NCI-H345 treated with DMSO at 0.1 percent for 48 hours (cell line): ENCODE measurements around the gene RPL11.
"Not testable (repeated sequence)": the region's sequence is repeated elsewhere in the genome, so short reads cannot be mapped to it uniquely, and the experiment has no call there.

Experiments
- DNase-seq: peaks from one replicate; lab custom pipeline; 2025; ENCODE audit not compliant: unreplicated experiment; lab: John Stamatoyannopoulos, UW

Gene RPL11

DNA sequence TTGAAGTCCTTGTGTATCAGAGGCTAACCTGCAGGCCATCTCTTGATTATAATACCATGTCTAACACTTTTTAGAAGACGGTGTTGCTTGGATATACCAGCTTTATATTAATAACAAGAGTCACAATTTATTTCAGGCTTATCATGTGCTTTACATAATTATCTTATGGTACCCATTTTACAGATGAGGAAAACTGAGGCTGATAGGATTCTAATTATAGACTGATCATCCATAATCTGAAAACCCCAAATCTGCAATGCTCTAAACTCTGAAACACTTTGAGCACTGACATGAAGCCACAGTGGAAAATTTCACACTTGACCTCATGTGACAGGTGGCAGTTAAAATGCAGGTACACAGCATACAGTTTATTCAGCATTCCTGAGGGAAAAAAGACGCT lies 7.2 kb upstream of the RPL11 start:
- no peak for DNase-seq

- not testable (repeated sequence) for DNase-seq
Measured at GRCh38 chr1:23685197-23685596, 6.4 kb upstream of the RPL11 start.

GRCh38 chr1:23687680-23688079 lies 3.9 kb upstream of the RPL11 start:
- DNase-seq, result not testable (repeated sequence)

DNA sequence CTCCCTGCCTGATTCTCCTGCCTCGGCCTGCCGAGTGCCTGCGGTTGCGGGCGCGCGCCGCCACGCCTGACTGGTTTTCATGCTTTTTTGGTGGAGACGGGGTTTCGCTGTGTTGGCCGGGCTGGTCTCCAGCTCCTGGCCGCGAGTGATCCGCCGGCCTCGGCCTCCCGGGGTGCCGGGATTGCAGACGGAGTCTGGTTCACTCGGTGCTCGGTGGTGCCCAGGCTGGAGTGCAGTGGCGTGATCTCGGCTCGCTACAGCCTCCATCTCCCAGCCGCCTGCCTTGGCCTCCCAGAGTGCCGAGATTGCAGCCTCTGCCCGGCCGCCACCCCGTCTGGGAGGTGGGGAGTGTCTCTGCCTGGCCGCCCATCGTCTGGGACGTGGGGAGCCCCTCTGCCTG lies 3.3 kb upstream of the RPL11 start:
- DNase-seq, result not testable (repeated sequence)

DNA sequence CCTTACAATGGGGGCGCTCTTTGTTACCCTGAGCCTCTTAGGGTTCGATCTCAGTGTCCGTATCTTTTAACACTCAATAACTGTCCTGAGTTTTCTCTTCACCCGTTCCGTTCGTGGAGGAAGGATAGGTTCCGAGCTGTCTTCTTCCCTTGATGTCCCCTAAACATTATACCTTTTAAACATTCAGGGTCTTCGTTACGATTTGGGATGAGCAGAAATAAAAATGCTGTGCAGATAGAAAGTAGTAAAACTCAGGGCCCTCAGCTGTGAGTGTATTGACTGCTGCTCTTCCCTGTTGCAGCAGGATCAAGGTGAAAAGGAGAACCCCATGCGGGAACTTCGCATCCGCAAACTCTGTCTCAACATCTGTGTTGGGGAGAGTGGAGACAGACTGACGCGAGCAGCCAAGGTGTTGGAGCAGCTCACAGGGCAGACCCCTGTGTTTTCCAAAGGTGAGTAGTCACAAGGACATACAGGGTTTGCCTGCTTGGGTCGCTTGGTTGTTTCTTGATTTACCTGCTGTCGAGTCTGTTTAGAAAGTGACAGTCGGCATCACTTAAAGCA lies 784 bp downstream of the RPL11 start:
- DNase-seq, result no peak

DNA sequence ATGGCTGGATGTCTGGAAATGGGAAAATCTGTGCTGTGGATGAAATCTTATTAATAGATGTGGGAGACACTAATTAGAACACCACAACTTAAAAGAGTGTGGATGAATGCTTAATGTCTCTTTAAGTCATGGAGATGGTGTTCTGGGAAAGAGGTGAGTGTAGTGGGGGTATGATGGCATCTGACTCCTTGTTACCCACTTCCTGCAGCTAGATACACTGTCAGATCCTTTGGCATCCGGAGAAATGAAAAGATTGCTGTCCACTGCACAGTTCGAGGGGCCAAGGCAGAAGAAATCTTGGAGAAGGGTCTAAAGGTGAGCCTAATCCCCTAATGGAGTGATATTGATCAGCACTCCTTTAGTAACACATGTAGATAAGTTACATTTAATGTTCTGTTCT lies 2.0 kb downstream of the RPL11 start:
- no peak for DNase-seq

GRCh38 chr1:23694371-23694770 lies 2.8 kb downstream of the RPL11 start:
- no peak for DNase-seq

GRCh38 chr1:23695667-23696066 lies 4.1 kb downstream of the RPL11 start:
- DNase-seq, result no peak

DNA sequence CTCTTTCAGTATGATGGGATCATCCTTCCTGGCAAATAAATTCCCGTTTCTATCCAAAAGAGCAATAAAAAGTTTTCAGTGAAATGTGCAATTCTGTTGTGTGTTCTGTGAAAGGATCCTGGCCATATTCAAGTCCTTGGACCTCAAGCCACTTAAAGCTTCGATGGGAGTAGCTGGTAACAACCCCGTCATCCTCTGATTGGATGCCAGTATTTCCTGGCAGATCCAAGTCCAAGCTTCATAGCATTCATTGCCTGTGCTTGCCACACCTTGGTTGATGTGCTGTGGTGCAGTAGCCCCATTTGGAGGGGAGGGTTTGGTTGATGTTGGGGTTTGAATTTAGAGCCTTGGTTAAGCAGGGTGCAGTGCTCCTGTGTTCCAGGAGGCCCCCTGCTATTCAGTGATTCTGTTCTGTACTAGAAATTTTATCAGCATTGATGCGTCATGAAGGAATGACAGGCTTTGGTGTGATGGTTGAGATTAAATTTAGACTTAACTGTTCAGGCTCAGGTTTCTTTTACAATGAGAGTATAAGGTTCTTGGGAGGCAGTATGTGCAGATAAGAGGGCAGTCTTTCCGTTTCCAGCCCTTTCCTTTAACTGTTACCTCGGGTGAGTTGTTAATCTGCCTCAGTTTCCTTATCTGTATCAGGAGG lies 4.9 kb downstream of the RPL11 start:
- DNase-seq, result no peak

DNA sequence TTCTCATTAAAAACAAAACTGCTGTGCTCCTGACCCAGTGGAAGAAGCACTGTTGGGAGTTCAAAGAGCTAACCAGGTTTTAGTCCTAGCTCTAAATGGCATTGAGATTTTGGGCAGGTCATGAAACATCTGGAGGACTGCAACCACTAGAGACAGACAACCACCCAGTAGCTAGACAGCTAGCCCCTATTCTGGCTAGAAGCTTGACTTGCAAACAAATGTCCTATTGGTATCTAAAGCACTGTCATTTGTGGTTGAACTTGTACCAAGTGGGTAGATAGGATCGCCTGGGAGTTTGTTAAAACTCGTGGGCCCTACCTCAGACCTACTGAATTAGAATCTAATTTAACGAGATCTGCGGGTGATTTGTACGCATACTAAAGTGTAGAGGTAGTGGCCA lies 6.9 kb downstream of the RPL11 start:
- DNase-seq, result no peak

DNA sequence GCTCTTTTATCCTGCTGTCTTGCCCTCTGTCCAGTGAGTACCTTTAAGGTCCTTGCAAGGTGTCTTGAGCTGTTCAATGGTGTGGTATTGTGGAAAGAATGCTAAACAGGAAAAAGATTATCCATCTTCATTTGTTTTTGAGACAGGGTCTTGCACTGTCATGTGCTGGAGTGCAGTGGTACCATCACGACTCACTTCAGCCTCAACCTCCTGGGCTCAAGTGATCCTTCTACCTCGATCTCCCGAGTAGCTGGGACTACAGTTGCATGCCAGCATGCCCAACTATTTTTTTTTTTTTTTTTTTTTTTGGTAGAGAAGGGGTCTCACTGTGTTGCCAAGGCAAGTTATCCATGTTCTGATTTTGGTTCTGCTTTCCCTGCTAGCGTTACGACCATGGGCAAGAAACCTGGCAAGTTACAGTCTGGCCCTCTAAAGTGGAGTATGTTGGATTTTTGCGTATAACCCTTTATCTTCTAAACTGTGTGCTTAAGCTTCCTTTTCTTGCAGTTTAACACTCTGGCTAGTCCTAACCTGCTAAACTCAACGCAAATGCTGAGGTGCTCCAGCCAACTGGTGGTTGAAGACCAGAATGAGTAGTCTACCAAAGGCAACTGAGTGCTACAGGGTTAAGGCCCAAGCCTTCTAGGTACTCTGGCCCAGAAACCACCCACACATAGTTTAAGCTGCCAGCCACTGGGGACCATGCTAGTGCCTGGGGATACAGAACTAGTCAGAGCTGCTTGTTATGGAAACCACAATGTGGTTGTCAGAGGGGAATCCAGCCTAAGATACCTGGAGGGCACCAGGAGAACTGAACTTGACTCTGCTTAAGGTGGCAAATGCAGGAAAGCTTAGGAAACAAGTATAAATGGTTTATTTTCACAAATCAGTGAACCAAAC lies 7.9 kb downstream of the RPL11 start:
- no peak for DNase-seq

GRCh38 chr1:23701310-23701709 lies 9.7 kb downstream of the RPL11 start:
- DNase-seq, result no peak

DNA sequence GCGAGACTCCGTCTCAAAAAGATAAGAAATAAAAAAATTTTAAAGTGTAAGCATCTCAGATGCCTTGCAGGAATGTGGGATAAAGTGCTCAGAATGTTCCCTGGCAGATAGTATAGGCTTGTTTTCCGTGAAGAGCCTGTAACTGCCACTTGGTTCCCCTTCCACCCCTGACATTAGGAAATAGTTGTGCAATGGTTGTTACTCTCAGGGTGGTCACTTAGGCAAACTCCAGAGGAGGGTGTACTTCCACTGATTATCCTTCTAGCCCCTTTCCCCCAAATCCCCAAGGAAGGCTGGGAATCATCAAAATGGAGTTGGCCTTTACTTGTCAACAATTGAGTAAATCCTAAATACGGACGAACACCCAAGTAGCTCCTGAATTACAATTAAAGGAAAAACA lies 10.4 kb downstream of the RPL11 start:
- no peak for DNase-seq

GRCh38 chr1:23704834-23705495 lies 13.4 kb downstream of the RPL11 start:
- no peak for DNase-seq

DNA sequence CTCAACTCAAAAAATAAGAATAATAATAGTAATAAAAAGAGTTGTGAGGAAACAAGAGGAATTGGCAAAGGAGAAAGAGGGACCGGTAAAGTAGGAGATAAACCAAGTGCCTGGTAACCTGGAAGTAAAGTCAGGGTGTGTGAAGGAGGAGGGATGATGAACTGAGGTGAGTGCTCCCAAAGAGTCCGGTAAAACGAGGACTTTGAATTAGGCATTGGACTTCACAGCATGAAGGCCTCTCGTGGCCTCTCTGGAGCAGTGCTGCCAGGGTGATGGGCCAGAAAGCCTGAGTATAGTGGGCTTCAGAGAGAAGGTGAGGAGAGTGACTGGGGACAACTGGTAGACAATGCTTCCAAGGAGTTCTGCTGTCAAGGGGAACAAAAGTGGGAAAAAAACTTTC lies 17.6 kb downstream of the RPL11 start:
- no peak for DNase-seq

DNA sequence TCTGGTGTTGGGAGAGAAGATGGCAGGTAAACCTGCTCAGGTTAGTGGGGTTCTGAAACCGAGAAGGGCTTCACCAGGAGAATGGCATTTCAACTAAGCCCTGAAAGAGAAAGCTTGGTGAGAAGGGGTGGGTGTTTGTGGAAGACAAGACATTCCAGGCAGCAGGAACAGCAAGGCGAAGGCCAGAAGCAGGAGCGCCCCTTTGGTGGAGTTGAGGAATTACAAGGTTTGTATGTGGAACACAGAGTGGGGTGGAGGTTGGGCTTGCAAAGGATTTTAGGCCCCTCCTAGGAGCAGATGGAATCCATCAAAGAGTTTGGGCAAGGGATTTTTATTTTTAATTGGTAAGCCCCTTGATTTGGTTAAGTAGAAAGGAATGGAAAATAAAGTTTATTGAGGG lies 26.9 kb downstream of the RPL11 start:
- no peak for DNase-seq

GRCh38 chr1:23719162-23719820 lies 27.7 kb downstream of the RPL11 start:
- no peak for DNase-seq

GRCh38 chr1:23720256-23720995 lies 28.8 kb downstream of the RPL11 start:
- DNase-seq, result no peak

DNA sequence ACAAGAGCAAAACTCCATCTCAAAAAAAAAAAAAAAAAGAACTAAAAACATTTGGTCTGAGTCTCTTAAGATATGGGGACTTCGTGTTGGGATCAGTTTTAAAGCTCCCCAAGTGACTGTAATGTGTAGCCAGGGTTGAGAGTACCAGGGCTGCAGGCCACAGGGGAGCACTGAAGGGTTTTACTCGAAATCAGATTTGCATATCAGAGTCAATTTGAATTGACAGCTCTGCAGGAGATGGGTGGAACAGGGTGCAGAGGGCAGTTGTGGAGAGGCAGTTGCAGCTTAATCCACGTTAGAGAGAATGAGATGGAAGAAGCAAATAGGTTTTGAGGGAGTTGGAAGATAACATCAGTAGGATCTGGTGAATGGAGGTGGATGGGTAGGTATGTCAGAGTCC lies 31.0 kb downstream of the RPL11 start:
- DNase-seq, result no peak

DNA sequence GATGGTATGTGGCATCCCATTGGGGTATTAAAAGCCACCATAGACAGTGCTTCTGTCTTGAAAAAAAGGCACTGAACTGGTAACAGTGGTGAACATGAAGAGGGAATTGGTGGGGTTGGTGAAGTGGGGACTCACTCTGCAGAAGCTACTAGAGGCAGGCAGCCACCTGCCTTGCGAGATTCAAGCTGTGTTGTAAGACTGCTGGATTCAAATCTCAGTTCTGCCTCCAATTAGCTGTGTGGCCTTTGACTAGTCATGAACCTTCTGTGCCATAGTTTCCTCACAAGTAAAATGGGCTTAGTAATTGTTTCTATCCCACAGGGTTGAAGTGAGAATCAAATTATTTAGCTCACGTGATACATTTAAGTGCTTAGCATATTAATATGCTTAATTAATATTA lies 35.1 kb downstream of the RPL11 start:
- DNase-seq, result no peak
